HEK293 (cell line): ENCODE data around the gene BCL11A.

ENCODE experiments used
- ZNF629 ChIP-seq: fragments of 450-650 bp; formaldehyde crosslinking; IDR thresholded peaks from 2 replicates; pipeline ENCODE4 v1.5.1; 2017; ENCODE audit warnings: missing biosample characterization, missing genetic modification characterization
- TF ChIP-seq, protein P1 (sequence below): fragments of 450-650 bp; formaldehyde crosslinking; IDR thresholded peaks from 2 replicates; pipeline ENCODE4 v1.5.1; 2016; ENCODE audit warnings: missing biosample characterization, missing genetic modification characterization, low read depth
- TF ChIP-seq, protein P2 (sequence below): fragments of 450-650 bp; formaldehyde crosslinking; IDR thresholded peaks from 2 replicates; pipeline ENCODE4 v1.5.1; 2017; ENCODE audit warnings: missing biosample characterization, mild to moderate bottlenecking, missing genetic modification characterization, moderate library complexity

DNA sequence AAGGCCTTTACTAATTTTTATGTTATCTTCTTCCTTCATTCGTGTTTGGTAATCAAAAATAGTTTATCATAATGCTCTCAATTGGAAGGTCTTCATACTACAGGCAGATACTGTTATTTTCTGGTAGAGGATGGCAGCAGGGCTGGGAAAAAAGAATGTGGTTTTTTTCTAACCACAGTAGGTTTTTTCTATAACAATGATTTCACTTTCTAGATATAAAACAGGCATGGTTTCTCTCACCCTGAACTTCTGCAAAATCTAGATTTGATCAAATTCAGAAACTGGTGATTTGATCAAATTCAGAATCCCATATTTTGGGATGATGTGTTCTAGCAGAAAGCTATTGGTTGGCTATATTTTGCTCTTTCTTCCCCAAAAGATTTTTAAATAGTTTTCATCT, 27.6 kb downstream of the BCL11A start:
- TF ChIP-seq, protein P1, sequence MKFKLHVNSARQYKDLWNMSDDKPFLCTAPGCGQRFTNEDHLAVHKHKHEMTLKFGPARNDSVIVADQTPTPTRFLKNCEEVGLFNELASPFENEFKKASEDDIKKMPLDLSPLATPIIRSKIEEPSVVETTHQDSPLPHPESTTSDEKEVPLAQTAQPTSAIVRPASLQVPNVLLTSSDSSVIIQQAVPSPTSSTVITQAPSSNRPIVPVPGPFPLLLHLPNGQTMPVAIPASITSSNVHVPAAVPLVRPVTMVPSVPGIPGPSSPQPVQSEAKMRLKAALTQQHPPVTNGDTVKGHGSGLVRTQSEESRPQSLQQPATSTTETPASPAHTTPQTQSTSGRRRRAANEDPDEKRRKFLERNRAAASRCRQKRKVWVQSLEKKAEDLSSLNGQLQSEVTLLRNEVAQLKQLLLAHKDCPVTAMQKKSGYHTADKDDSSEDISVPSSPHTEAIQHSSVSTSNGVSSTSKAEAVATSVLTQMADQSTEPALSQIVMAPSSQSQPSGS (tag by site-specific recombination), result no peak
- TF ChIP-seq, protein P2, sequence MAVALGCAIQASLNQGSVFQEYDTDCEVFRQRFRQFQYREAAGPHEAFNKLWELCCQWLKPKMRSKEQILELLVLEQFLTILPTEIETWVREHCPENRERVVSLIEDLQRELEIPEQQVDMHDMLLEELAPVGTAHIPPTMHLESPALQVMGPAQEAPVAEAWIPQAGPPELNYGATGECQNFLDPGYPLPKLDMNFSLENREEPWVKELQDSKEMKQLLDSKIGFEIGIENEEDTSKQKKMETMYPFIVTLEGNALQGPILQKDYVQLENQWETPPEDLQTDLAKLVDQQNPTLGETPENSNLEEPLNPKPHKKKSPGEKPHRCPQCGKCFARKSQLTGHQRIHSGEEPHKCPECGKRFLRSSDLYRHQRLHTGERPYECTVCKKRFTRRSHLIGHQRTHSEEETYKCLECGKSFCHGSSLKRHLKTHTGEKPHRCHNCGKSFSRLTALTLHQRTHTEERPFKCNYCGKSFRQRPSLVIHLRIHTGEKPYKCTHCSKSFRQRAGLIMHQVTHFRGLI (tag by site-specific recombination), result no peak
- no peak for TF ChIP-seq ZNF629
